ENCODE measurements around the gene GPC2.
"Not testable (repeated sequence)": the region's sequence is repeated elsewhere in the genome, so short reads cannot be mapped to it uniquely, and the experiment has no call there.

GPC2 gene

DNA sequence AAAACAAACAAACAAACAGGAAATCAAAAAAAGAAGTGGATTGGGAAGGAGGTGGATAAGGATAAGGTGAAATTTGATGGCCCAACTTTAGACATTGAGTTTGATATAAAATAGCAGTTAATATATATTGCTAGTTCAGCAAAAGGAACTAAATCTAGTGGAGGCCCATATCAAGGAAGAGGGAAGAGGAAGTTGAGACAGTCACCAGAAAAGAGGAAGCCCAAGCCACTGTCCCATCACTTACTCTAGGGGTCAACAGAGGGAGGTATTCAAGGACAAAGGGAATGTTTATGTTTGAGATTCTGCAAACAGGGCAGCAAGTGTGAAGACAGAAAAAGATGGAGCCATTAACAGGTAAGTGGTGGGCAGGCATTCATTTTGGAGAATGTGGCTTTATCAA is 24.8 kb downstream of the GPC2 start:
- no peak for DNase-seq (ENCODE audit: low read depth in 2 of 2)

- peak; percentile 91 to 97 for DNase-seq (ENCODE audit: low read depth in 2 of 2)
These were observed 28.4 kb downstream of the GPC2 start, which contains the start of gene LAMTOR4 for GRCh38 chr7:100148559-100149328. LAMTOR4 (plus strand) TSS chr7:100148918; CDS start chr7:100148973, 55 bp downstream.

DNA sequence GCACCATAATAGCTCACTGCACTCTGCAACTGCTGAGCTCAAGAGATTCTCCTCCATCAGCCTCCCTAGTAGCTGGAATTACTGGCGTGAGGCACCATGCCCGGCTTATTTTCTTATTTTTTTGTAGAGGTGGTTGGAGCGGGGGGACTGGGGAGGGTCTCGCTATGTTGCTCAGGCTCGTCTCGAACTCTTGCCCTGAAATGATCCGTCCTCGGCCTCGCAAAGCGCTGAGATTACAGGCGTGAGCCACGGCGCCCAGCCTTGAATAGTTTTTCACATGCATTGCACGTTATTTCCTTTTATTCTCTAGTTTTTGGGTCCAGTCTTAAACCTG is 29.0 kb downstream of the GPC2 start:
- no peak for DNase-seq (ENCODE audit: low read depth in 2 of 2)

DNA sequence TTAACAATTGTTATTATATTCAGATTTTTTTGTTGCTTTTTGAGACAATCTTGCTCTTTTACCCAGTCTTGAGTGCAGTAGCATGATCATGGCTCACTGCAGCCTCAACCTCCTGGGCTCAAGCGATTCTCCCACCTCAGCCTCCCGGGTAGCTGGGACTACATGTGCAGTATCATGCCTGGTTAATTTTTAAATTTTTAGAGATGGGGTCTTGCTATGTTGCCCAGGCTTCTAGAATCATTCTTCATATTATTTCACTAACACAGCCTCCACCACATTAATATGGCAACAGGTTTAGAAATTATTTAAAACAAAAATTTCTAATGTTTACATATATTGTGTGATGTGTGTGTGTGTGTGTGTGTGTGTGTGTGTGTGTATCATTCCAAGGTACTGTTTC is 29.9 kb downstream of the GPC2 start:
- no peak for DNase-seq (ENCODE audit: low read depth in 2 of 2)

GRCh38 chr7:100146350-100146749 is 30.8 kb downstream of the GPC2 start:
- not testable (repeated sequence) for DNase-seq (ENCODE audit: low read depth in 2 of 2)

- no peak for DNase-seq (ENCODE audit: low read depth in 2 of 2)
These were observed 34.7 kb downstream of the GPC2 start for GRCh38 chr7:100142461-100142860.

GRCh38 chr7:100141555-100141949 is 35.6 kb downstream of the GPC2 start:
- no peak for DNase-seq (ENCODE audit: low read depth in 2 of 2)

- DNase-seq (ENCODE audit: low read depth in 2 of 2): no peak
These were observed 39.1 kb downstream of the GPC2 start for GRCh38 chr7:100137851-100138760.

- no peak for DNase-seq (ENCODE audit: low read depth in 2 of 2)
These were observed 44.5 kb downstream of the GPC2 start for GRCh38 chr7:100132697-100133151.

- no peak for DNase-seq (ENCODE audit: low read depth in 2 of 2)
These were observed 45.1 kb downstream of the GPC2 start for GRCh38 chr7:100132126-100132525.

GRCh38 chr7:100130608-100131453 is 46.4 kb downstream of the GPC2 start:
- peak; percentile 50 to 82 for DNase-seq (ENCODE audit: low read depth in 2 of 2)

- not testable (repeated sequence) for DNase-seq (ENCODE audit: low read depth in 2 of 2)
These were observed 47.0 kb downstream of the GPC2 start for GRCh38 chr7:100130220-100130607.

GRCh38 chr7:100128637-100128963 is 48.6 kb downstream of the GPC2 start:
- DNase-seq (ENCODE audit: low read depth in 2 of 2): no peak

- no peak for DNase-seq (ENCODE audit: low read depth in 2 of 2)
These were observed 49.1 kb downstream of the GPC2 start for GRCh38 chr7:100127866-100128636.

- peak; percentile 85 to 92 for DNase-seq (ENCODE audit: low read depth in 2 of 2)
These were observed 50.0 kb downstream of the GPC2 start, which contains the start of gene MBLAC1 for GRCh38 chr7:100126931-100127865. MBLAC1 (plus strand) TSS chr7:100126967; CDS start chr7:100127396, 429 bp downstream.

DNA sequence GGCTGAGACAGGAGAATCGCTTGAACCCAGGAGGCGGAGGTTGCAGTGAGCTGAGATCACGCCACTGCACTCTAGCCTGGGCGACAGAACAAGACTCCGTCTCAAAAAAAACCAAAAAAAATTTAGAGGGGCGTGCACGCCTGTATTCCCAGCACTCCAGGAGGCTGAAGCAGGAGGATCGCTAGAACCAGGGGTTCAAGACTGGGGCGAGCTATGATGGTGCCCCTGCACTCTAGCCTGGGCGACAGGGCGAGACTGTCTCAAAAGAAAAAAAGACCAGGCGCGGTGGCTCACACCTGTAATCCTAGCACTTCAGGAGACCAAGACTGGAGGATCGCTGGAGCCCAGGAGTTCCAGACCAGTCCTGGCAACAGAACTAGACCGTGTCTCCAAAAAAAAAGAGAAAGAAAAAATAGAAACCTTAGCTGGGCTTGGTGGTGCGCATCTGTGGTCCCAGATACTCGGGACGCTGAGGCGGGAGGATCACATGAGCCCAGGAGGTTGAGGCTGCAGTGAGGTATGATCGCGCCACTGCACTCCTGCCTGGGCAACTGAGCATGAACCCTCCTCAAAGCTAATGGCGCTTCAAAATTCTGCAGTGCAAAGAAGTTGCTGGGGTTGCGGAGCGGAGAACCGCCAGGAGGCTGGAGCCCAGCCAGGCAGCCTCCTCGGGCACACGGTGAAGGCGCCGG is 50.8 kb downstream of the GPC2 start:
- DNase-seq (ENCODE audit: low read depth in 2 of 2): no peak

GRCh38 chr7:100124301-100125230 is 52.6 kb downstream of the GPC2 start:
- DNase-seq (ENCODE audit: low read depth in 2 of 2): no peak

GRCh38 chr7:100122568-100122967 is 54.6 kb downstream of the GPC2 start:
- DNase-seq (ENCODE audit: low read depth in 2 of 2): no peak
